Activated CD4-positive, alpha-beta T cell treated with anti-CD3 and anti-CD28 coated beads, Interleukin-2, Interleukin-4, amounts not matched to agents 100 ng/mL and 50 ng/mL, durations not matched to agents 16 hours and 8 hours (primary cell): ENCODE results near the gene CHKB.

Experiments used
- DNase-seq: peaks from one replicate; pipeline ENCODE4 v3.0.0-alpha.2; 2020; ENCODE audit warnings: low spot score

Gene CHKB

DNA sequence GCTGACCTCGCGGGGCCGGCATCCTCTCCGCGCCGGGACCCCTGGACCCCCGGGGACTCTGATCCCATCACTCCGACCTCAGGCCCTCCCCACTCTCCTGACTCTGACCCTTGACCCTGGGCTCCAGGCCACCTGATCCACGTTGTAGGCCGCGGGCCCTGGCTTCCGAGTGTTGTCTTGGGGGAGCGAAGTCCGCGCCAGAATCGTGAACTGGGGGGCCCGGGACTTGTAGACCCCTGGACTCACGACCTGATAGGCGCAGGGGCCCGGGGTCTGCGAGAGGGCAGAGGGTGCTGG lies 52.1 kb downstream of the CHKB start:
- no peak for DNase-seq

DNA sequence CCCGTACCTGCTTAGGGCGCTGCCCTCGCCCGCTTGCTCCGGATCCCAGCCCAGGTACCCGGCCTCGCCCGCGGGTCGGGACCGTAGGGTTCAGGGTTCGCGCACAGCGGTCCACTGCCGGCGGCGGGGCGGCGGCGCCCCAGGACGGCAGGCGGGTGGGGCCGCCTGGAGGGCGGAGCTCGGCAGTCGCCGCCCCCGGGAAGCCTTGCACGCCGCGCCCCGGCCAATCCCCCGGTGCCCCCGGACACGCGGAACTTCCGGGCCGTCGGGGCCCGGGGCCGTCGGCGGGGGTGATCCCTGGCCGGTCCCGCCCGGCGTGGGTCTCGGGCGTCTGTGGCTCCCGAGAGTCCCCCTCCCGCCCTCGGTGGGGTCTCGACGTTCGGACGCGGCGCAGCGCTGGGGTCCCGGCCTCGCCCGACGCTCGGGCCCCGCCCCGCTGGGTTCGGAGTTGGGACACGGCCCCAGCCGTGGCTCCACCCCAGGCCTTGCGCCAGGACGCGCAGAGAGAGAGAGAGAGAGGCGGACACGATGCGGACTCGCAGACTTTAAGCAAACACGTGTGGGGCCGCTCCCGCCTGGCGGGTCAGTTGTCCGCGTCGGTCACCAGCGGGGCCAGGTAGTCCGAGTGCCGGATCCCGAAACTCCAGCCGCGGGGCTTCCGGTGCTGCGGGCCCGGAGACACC lies 52.6 kb downstream of the CHKB start, which contains the start of gene TYMP:
Gene TYMP (minus strand): TSS at position 116 of the 683 bp plus-strand sequence. CDS start 303 bp downstream, outside the sequence.
- peak; percentile 78 for DNase-seq

DNA sequence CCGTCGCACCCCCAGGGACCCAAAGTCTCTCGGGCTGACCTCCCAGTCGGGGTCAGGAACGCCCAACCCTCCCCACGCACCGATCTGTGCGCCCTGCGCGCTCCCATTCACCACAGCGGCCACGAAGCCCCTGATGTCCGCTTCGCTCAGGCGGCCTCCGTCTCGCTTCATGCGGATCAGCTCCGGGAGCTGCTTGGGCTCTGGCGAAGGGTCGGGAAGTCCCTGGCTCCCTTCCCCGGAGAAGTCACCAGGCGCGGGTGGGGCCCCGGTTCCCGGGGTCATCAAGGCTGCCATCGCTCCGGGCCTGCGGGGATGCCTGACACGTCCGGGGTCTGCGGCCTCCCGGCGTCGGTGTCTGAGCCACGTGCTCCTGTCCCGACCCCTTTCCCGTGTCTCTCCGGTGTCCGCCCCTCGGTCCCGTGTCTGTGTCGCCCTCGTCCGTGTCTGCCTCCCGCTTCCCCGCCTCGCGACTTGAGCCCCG lies 53.2 kb downstream of the CHKB start:
- no peak for DNase-seq
